GM19193 (cell line): ENCODE results near the gene CCDC124.
A peak's percentile ranks its signal among the peaks of the same experiment; 100 is the strongest.

ENCODE experiments used
- POLR2A ChIP-seq: IDR thresholded peaks from 4 replicates; pipeline ENCODE4 v1.6.1; 2011; ENCODE audit not compliant: insufficient read depth, insufficient read length; ENCODE audit errors: extremely low read depth

The CCDC124 gene

GRCh38 chr19:17932485-17933338, at the start of gene CCDC124:
TSS of gene CCDC124 (plus strand) at chr19:17933015. CDS start at chr19:17936421, 3,406 bp downstream.
- TF ChIP-seq POLR2A = peak; percentile 76

DNA sequence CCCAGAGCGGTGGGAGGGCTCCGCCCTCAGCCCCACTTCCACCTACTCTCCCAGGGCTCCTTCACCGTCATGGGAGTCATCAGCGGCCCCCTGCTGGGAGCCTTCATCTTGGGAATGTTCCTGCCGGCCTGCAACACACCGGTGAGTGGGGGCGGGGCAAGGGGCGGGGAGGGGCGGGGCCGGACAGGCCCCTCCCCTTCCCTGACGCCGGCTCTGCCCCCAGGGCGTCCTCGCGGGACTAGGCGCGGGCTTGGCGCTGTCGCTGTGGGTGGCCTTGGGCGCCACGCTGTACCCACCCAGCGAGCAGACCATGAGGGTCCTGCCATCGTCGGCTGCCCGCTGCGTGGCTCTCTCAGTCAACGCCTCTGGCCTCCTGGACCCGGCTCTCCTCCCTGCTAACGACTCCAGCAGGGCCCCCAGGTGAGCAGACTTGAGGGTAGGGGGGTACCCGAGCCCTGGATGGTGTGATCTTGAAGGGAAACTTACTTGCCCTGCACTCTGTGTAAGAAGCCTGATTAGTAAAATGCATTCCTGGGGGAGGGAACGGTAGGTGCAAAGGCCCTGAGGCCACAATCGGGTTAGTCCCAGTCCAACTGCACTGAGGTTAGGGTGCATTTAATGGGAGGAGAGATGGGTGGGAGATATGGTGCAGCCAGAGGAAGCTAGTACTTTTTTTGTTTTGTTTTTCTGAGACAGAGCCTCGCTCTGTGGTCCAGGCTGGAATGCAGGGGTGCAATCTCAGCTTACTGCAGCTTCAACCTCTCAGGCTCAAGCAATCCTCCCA, 49.0 kb upstream of the CCDC124 start:
- TF ChIP-seq POLR2A = no peak

GRCh38 chr19:17886515-17886914, 46.3 kb upstream of the CCDC124 start:
- no peak for TF ChIP-seq POLR2A

DNA sequence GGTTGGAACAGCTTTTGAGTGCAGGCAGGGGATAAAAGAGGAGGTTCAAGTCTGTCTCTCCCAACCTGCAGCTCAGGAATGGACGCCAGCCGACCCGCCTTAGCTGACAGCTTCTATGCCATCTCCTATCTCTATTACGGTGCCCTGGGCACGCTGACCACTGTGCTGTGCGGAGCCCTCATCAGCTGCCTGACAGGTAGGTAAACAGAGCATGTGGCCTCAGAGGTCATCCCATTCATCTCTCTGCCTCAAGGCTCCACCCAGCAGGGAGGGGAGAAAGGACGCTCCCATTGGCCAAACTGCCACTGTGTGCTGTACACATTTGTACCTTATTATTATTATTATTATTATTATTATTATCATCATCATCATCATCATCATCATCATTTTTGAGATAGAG, 44.6 kb upstream of the CCDC124 start:
- TF ChIP-seq POLR2A = no peak

DNA sequence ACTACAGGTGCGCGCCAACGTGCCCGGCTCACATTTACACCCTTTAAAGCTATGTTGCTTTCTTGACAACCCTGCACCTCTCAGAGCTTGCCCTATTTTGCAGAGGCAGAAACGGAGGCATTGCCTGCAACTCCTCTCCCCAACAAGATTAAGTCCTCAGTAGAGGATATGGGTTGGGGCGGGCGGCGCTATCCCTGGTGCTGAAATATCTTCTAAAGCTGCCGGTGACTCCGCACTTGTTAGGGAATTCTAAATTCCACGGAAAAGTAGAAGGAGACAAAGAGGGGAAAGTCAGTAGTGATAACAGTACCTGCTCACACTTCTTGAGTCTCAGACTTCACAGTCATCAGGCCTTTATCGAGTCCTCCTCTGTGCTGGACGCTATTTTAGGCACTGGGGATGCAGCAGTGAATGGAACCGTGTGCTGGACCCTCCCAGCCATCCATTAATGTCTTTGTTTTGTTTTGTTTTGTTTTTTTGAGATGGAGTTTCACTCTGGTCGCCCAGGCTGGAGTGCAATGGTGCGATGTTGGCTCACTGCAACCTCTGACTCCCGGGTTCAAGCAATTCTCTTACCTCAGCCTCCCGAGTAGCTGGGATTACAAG, 43.1 kb upstream of the CCDC124 start:
- TF ChIP-seq POLR2A = no peak

DNA sequence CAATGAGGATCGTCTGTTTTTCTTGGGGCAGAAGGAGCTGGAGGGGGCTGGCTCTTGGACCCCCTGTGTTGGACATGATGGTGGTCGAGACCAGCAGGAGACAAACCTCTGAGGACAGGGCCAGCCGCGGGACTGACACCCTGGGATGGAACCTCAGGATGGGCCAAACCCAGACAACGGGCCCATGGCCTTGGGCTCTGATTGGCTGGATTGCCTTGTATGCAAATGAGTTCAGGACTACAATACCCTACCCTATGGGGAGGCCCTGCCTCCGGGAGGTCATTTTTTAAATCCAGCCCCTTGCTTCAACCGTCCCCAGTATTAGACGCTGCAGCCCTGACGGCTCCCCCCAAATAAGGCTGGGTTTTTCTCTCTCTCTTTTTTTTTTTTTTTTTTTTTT, 39.0 kb upstream of the CCDC124 start:
- TF ChIP-seq POLR2A = no peak

- no peak for TF ChIP-seq POLR2A
Observed at GRCh38 chr19:17902701-17903100, 30.1 kb upstream of the CCDC124 start.

- no peak for TF ChIP-seq POLR2A
Observed at GRCh38 chr19:17908244-17908643, 24.6 kb upstream of the CCDC124 start.

DNA sequence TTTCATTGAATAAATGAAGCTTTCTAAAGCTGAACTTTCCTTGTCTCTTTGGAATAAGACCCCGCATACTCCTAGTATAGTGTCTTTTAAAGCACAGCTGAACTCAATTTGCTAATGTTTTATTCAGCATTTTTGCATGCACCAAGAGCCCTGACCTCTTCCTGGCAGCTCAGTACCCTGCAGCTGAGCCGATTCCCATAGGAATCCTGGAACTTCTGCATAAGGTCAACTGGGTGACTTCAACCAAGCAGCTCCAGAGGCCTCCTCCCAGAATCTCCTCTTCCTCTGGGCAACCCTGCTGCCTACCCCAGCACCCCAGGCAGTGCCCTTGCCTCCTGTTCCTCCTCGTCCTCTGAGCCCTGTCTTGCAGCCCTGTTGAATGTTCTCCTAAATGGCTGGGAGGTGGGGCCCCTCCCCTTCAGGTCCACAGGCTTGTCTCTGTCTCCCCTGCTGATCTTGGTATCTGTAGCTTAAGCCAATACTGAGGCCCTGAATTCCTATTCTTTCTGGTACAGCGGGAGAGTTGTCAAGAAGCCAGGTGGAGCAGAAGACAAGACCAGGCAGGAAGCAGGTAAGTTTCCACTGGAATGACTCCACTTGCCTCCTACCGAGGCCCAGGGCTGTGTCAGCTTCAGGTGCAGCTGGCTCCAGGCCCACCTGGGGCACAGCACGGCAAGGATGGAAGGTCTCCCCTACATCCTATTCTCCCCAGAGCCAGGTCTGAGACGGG, 23.6 kb upstream of the CCDC124 start:
- TF ChIP-seq POLR2A = no peak

- no peak for TF ChIP-seq POLR2A
Observed at GRCh38 chr19:17910791-17911360, 21.9 kb upstream of the CCDC124 start.

- no peak for TF ChIP-seq POLR2A
Observed at GRCh38 chr19:17915940-17916593, 16.7 kb upstream of the CCDC124 start.

DNA sequence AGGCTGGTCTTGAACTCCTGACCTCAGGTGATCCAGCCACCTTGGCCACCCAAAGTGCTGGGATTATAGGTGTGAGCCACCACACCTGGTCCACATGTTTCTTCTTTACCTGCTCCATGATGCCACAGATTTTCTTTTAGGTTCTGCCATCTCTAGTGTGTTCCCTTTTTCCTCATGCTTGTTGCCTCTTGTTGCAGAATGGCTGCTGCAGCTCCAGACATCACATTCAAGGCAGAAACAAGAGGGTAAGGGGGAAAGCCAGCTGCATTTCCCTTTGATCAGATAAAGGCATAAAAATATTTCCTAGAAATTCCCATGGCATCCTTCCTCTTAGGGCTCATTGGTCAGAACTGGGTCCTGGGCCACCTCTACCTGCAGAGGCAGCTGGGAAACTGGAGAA, 12.3 kb upstream of the CCDC124 start:
- no peak for TF ChIP-seq POLR2A

GRCh38 chr19:17922138-17922537, 10.7 kb upstream of the CCDC124 start:
- no peak for TF ChIP-seq POLR2A

GRCh38 chr19:17926044-17926443, 6.8 kb upstream of the CCDC124 start:
- no peak for TF ChIP-seq POLR2A

GRCh38 chr19:17929056-17929455, 3.8 kb upstream of the CCDC124 start:
- no peak for TF ChIP-seq POLR2A
